ENCODE results near the gene PTPN21. TPM values are rescaled to one million over a fixed set of nuclear protein-coding genes. Genes with fewer than 3 reads are reported as not detected.

PTPN21 gene
- total and polyA plus RNA-seq, 9 of the 15 experiments (the other 6 are each of a cell fraction or from before 2014, with no cell fraction given) = 0.06 to 1.9 (median 0.94) TPM

DNA sequence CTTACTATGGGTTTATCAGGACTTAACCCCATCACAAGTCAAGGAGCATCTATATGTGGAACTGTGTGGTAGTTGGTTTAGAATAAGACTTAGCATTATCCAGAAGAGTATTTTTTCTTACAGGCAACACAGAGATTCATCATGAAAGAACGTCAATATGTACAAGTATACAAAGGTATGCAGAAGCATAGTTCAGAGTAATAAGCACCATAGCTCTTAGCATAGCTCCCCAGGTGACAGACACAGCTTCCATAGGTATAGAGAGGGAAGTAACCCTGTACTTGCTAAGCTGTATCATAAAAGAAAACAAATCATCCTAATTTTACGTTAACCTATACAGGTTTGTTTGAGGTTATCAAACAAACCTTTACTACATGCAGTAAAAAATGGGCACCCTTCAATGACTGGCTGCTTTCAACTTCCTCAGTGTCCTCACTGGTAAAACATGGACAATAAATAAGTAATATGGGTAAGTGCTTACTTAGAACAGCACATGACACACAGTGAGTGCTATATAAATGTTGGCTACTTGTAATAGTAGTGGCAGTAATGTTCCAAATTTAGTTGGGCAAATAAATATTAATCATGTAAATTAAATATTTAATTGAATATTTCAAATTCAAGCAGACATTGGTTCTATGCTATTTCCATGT is 50.9 kb downstream of the PTPN21 start:
- POLR2A ChIA-PET = no interaction called here
- Histone ChIP-seq H3K4me2 (ENCODE audit: insufficient read depth, low read length) (no peak overlapping the region), H3K4me3 (no peak overlapping the region), H3K27me3 (ENCODE audit: control insufficient read depth in 2 of 2, insufficient read depth in 2 of 2, low read length in 2 of 2) (no peaks in the 10 kb centered on the region), H3K9ac (ENCODE audit: insufficient read depth in 1 of 2, low read depth in 2 of 2, low read length in 2 of 2) (no peak overlapping the region), H3K27ac (ENCODE audit: extremely low read depth, low read depth, low read length) (no peak overlapping the region), H3K79me2 (ENCODE audit: control insufficient read depth, insufficient read depth, low read length) (no peaks in the 10 kb centered on the region), H3K36me3 (ENCODE audit: control insufficient read depth, insufficient read depth, low read length) (no peaks in the 10 kb centered on the region), H2AFZ (ENCODE audit: low read depth, low read length) (no peak overlapping the region), H3K4me1 (replicated peaks in 1 of 2; ENCODE audit: control insufficient read depth in 2 of 2, insufficient read depth in 2 of 2, low read length in 2 of 2) (no peaks in the 10 kb centered on the region), H3K9me3 (replicated peaks; ENCODE audit: control insufficient read depth, insufficient read depth, low read depth, low read length) (no peaks in the 10 kb centered on the region), H3K9me1 (ENCODE audit: control insufficient read depth, insufficient read depth, low read length) (no peaks in the 10 kb centered on the region), H4K20me1 (replicated peaks; ENCODE audit: control insufficient read depth, insufficient read depth, low read length) (no peaks in the 10 kb centered on the region)
- intact Hi-C loops (cut with micrococcal nuclease) (no loop called here), in situ Hi-C loops (cut with MboI) (no loop called here)
- CTCF ChIA-PET (ENCODE audit: low intra/inter-chr PET ratio) = no interaction called here
- ATAC-seq (no peak), DNase-seq (ENCODE audit: extremely low read depth in 1 of 4, low spot score in 3 of 4) (no peak), FAIRE-seq (no peak)
- no peak for TF ChIP-seq ZNF217 (CRISPR knock-in tag; IDR thresholded peaks at IDR 0.05)
- 28% methylated on average over 2 of the region's 2 CpGs for WGBS (ENCODE audit: insufficient coverage, low coverage, missing lambda C conversion rate)
- no TSS peak for BruUV-seq (replicated peaks)

DNA sequence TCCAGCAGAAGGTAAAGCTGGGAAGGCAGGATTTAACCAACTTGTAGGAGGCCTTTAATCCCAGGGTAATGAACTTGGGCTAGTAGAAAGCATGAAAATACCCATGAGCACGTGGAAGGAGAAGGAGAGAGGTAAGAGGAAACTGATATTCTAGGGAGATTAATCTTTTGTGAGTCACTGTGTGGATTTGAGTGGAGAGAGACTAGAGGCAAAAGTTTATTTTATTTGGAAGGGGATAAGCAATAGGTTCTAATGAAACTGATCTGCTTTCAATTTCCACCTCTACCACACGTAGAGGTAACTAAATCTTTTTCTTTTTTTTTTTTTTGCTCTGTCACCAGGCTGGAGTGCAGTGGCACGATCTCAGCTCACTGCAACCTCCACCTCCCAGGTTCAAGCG is 52.1 kb downstream of the PTPN21 start:
- Histone ChIP-seq H3K27ac (ENCODE audit: extremely low read depth, low read depth, low read length) (no peak overlapping the region), H3K9ac (ENCODE audit: insufficient read depth in 1 of 2, low read depth in 2 of 2, low read length in 2 of 2) (no peak overlapping the region), H3K36me3 (ENCODE audit: control insufficient read depth, insufficient read depth, low read length) (no peaks in the 10 kb centered on the region), H3K9me1 (ENCODE audit: control insufficient read depth, insufficient read depth, low read length) (no peaks in the 10 kb centered on the region), H3K27me3 (ENCODE audit: control insufficient read depth in 2 of 2, insufficient read depth in 2 of 2, low read length in 2 of 2) (no peaks in the 10 kb centered on the region), H4K20me1 (replicated peaks; ENCODE audit: control insufficient read depth, insufficient read depth, low read length) (no peaks in the 10 kb centered on the region), H3K79me2 (ENCODE audit: control insufficient read depth, insufficient read depth, low read length) (no peaks in the 10 kb centered on the region), H3K9me3 (replicated peaks; ENCODE audit: control insufficient read depth, insufficient read depth, low read depth, low read length) (no peaks in the 10 kb centered on the region), H3K4me2 (ENCODE audit: insufficient read depth, low read length) (no peak overlapping the region), H3K4me3 (no peak overlapping the region), H3K4me1 (replicated peaks in 1 of 2; ENCODE audit: control insufficient read depth in 2 of 2, insufficient read depth in 2 of 2, low read length in 2 of 2) (no peaks in the 10 kb centered on the region), H2AFZ (ENCODE audit: low read depth, low read length) (no peak overlapping the region)
- intact Hi-C loops (cut with micrococcal nuclease) (no loop called here), in situ Hi-C loops (cut with MboI) (no loop called here)
- POLR2A ChIA-PET = no interaction called here
- BruUV-seq (replicated peaks) = no TSS peak
- FAIRE-seq (no peak), DNase-seq (ENCODE audit: extremely low read depth in 1 of 4, low spot score in 3 of 4) (no peak), ATAC-seq (no peak)
- 0% methylated on average over 1 of the region's 4 CpGs for WGBS (ENCODE audit: insufficient coverage, low coverage, missing lambda C conversion rate)
- CTCF ChIA-PET (ENCODE audit: low intra/inter-chr PET ratio) = no interaction called here
- TF ChIP-seq, protein P1, sequence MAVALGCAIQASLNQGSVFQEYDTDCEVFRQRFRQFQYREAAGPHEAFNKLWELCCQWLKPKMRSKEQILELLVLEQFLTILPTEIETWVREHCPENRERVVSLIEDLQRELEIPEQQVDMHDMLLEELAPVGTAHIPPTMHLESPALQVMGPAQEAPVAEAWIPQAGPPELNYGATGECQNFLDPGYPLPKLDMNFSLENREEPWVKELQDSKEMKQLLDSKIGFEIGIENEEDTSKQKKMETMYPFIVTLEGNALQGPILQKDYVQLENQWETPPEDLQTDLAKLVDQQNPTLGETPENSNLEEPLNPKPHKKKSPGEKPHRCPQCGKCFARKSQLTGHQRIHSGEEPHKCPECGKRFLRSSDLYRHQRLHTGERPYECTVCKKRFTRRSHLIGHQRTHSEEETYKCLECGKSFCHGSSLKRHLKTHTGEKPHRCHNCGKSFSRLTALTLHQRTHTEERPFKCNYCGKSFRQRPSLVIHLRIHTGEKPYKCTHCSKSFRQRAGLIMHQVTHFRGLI (CRISPR knock-in tag; IDR thresholded peaks at IDR 0.05) = no peak
- TF ChIP-seq XRCC5 (IDR thresholded peaks at IDR 0.05; ENCODE audit: low read depth, low read length) (no peak), DPF2 (IDR thresholded peaks at IDR 0.05) (no peak), ZNF785 (CRISPR knock-in tag; IDR thresholded peaks at IDR 0.05) (no peak)
- TF ChIP-seq, protein P2, sequence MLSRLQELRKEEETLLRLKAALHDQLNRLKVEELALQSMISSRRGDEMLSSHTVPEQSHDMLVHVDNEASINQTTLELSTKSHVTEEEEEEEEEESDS (CRISPR knock-in tag; IDR thresholded peaks at IDR 0.05) = no peak
- TF ChIP-seq, protein P3, sequence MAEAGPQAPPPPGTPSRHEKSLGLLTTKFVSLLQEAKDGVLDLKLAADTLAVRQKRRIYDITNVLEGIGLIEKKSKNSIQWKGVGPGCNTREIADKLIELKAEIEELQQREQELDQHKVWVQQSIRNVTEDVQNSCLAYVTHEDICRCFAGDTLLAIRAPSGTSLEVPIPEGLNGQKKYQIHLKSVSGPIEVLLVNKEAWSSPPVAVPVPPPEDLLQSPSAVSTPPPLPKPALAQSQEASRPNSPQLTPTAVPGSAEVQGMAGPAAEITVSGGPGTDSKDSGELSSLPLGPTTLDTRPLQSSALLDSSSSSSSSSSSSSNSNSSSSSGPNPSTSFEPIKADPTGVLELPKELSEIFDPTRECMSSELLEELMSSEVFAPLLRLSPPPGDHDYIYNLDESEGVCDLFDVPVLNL (CRISPR knock-in tag; IDR thresholded peaks at IDR 0.05; ENCODE audit: low read depth) = no peak
- TF ChIP-seq, protein P4, sequence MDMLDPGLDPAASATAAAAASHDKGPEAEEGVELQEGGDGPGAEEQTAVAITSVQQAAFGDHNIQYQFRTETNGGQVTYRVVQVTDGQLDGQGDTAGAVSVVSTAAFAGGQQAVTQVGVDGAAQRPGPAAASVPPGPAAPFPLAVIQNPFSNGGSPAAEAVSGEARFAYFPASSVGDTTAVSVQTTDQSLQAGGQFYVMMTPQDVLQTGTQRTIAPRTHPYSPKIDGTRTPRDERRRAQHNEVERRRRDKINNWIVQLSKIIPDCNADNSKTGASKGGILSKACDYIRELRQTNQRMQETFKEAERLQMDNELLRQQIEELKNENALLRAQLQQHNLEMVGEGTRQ (CRISPR knock-in tag; IDR thresholded peaks at IDR 0.05) = no peak
- TF ChIP-seq, protein P5, sequence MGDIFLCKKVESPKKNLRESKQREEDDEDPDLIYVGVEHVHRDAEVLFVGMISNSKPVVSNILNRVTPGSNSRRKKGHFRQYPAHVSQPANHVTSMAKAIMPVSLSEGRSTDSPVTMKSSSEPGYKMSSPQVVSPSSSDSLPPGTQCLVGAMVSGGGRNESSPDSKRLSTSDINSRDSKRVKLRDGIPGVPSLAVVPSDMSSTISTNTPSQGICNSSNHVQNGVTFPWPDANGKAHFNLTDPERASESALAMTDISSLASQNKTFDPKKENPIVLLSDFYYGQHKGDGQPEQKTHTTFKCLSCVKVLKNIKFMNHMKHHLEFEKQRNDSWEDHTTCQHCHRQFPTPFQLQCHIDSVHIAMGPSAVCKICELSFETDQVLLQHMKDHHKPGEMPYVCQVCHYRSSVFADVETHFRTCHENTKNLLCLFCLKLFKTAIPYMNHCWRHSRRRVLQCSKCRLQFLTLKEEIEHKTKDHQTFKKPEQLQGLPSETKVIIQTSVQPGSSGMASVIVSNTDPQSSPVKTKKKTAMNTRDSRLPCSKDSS (IDR thresholded peaks at IDR 0.05; ENCODE audit: low read depth, partially characterized antibody) = no peak
